PC-3 (cell line): Measurements from ENCODE around the gene PTPRN2. TPM values are rescaled to one million over a fixed set of nuclear protein-coding genes. Genes with fewer than 3 reads are reported as not detected.
"Not testable (repeated sequence)": the region's sequence is repeated elsewhere in the genome, so short reads cannot be mapped to it uniquely, and the experiment has no call there.

Experiments used
- ATAC-seq: fragments of 200-7000 bp; cut with Tn5 transposase; 2 replicates; pipeline ENCODE4 v1.9.1; 2020; ENCODE audit warnings: mild to moderate bottlenecking, moderate library complexity
- BruUV-seq: library from RNA; stranded (reverse); fragments of 400-500 nt; replicated peaks from 2 replicates; lab custom pipeline; 2021; lab: Mats Ljungman, UMichigan
- CTCF ChIA-PET: fragments of 300-600 bp; sonication (Branson Sonifier 250); formaldehyde crosslinking; loops from one replicate; lab custom pipeline; 2022; ENCODE audit warnings: antibody characterized with exemption; lab: Charles Lee
- POLR2A ChIA-PET: fragments of 300-600 bp; sonication (Branson Sonifier 250); formaldehyde crosslinking; loops from one replicate; lab custom pipeline; 2022; ENCODE audit warnings: antibody characterized with exemption; ENCODE audit not compliant: unreplicated experiment; lab: Charles Lee
- DNase-seq: peaks from one replicate; pipeline ENCODE4 v3.0.0-alpha.2; 2015
- H2AFZ ChIP-seq: fragments of 300-600 bp; sonication (generic); 2 replicates; pipeline ENCODE4 v1.6.0; 2016; ENCODE audit warnings: antibody characterized with exemption, low read length
- H3F3A ChIP-seq: fragments of 300-600 bp; sonication (generic); one replicate; pipeline ENCODE4 v1.6.0; 2017; ENCODE audit warnings: antibody characterized with exemption, low read length, control low read depth, mild to moderate bottlenecking; ENCODE audit not compliant: unreplicated experiment
- H3K27ac ChIP-seq: fragments of 300-600 bp; sonication (generic); 2 replicates; pipeline ENCODE4 v1.5.1; 2016; ENCODE audit warnings: mild to moderate bottlenecking, low read length
- H3K27me3 ChIP-seq: fragments of 300-600 bp; sonication (generic); 2 replicates; pipeline ENCODE4 v1.6.1; 2016; ENCODE audit warnings: low read length, mixed read lengths
- H3K36me3 ChIP-seq: fragments of 300-600 bp; sonication (generic); 2 replicates; pipeline ENCODE4 v1.6.1; 2016; ENCODE audit warnings: low read depth, mixed run types, low read length, mixed read lengths
- H3K4me1 ChIP-seq: fragments of 300-600 bp; sonication (generic); 2 replicates; pipeline ENCODE4 v1.5.1; 2016; ENCODE audit warnings: low read length; ENCODE audit not compliant: insufficient read depth
- H3K4me2 ChIP-seq: fragments of 300-600 bp; sonication (generic); 2 replicates; pipeline ENCODE4 v1.6.0; 2016; ENCODE audit warnings: low read length
- H3K4me3 ChIP-seq: fragments of 300-600 bp; sonication (generic); 2 replicates; pipeline ENCODE4 v1.5.1; 2016; ENCODE audit warnings: mild to moderate bottlenecking, low read length, mixed read lengths
- H3K79me2 ChIP-seq: fragments of 300-600 bp; sonication (generic); 2 replicates; pipeline ENCODE4 v1.6.1; 2017; ENCODE audit warnings: low read length, mixed read lengths
- H3K9ac ChIP-seq: fragments of 300-600 bp; sonication (generic); 2 replicates; pipeline ENCODE4 v1.6.0; 2016; ENCODE audit warnings: mild to moderate bottlenecking, low read length
- H3K9me2 ChIP-seq: fragments of 300-600 bp; sonication (generic); replicated peaks from 2 replicates; pipeline ENCODE4 v1.6.1; 2016; ENCODE audit warnings: mixed run types, low read length, mixed read lengths
- H3K9me3 ChIP-seq: fragments of 300-600 bp; sonication (generic); 2 replicates; pipeline ENCODE4 v1.6.1; 2016; ENCODE audit warnings: low read length, mixed read lengths
- H4K20me1 ChIP-seq: fragments of 300-600 bp; sonication (generic); 2 replicates; pipeline ENCODE4 v1.6.1; 2016; ENCODE audit warnings: low read length, mixed read lengths
- EZH2 ChIP-seq: fragments of 300-600 bp; sonication (generic); IDR thresholded peaks from one replicate; pipeline ENCODE4 v1.6.1; 2017; ENCODE audit warnings: antibody characterized with exemption, mild to moderate bottlenecking, low read length; ENCODE audit not compliant: unreplicated experiment
- EZH2phosphoT487 ChIP-seq: fragments of 300-600 bp; sonication (generic); IDR thresholded peaks from 2 replicates; pipeline ENCODE4 v1.6.1; 2018; ENCODE audit warnings: mild to moderate bottlenecking, antibody characterized with exemption, low read length, borderline replicate concordance
- intact Hi-C: fragments of 100-400 bp; cut with micrococcal nuclease; formaldehyde crosslinking; loops from 2 replicates; pipeline ENCODE4 v1.9.0; 2023
- total RNA-seq: library from RNA; depleted of rRNA; stranded (reverse); fragments of >200 nt; gene quantifications from 2 replicates; pipeline ENCODE4 v1.2.3, GENCODE V29; 2014
- TF ChIP-seq, protein P1 (sequence below): fragments of 300-600 bp; sonication (generic); conservative IDR thresholded peaks from 2 replicates; pipeline ENCODE4 v1.5.1; 2017; ENCODE audit warnings: antibody characterized with exemption, low read depth, mild to moderate bottlenecking, low read length

Gene PTPRN2
- total RNA-seq, 1 experiment from 2014 or later: 3.2 TPM

DNA sequence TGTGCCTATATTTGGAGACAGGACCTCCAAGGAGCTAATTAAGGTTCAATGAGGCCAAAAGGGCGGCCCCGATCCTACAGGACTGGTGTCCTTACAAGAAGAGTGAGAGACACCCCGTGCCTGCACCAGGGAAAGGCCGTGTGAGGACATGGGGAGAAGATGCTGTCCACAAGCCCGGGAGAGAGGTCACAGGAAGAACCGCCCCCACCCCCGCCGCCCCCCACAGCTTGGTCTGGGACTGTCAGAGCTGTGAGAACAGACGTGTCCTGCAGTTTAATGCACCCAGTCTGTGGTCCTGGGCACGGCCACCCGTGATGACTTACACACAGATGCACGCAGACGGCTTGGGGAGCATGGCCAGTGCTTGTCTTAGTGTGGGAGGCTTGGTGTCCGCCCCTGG is 851.3 kb downstream of the PTPRN2 start:
- Histone ChIP-seq H3K79me2 (no peaks in the 10 kb centered on the region), H3K9me3 (no peaks in the 10 kb centered on the region), H3K27ac (no peak overlapping the region), H2AFZ (no peak overlapping the region), H4K20me1 (no peaks in the 10 kb centered on the region), H3K27me3 (peaks cover 59% of the 10 kb centered on the region), H3K4me3 (no peak overlapping the region), H3K36me3 (no peaks in the 10 kb centered on the region), H3F3A (no peaks in the 10 kb centered on the region), H3K4me1 (no peaks in the 10 kb centered on the region), H3K9me2 (no peaks in the 10 kb centered on the region), H3K9ac (no peak overlapping the region), H3K4me2 (no peak overlapping the region)
- no TSS peak for BruUV-seq
- CTCF ChIA-PET: no interaction called here
- DNase-seq (no peak), ATAC-seq (no peak)
- intact Hi-C loops: no loop called here
- POLR2A ChIA-PET: no interaction called here
- TF ChIP-seq EZH2 (no peak), EZH2phosphoT487 (no peak)
- TF ChIP-seq, protein P1, sequence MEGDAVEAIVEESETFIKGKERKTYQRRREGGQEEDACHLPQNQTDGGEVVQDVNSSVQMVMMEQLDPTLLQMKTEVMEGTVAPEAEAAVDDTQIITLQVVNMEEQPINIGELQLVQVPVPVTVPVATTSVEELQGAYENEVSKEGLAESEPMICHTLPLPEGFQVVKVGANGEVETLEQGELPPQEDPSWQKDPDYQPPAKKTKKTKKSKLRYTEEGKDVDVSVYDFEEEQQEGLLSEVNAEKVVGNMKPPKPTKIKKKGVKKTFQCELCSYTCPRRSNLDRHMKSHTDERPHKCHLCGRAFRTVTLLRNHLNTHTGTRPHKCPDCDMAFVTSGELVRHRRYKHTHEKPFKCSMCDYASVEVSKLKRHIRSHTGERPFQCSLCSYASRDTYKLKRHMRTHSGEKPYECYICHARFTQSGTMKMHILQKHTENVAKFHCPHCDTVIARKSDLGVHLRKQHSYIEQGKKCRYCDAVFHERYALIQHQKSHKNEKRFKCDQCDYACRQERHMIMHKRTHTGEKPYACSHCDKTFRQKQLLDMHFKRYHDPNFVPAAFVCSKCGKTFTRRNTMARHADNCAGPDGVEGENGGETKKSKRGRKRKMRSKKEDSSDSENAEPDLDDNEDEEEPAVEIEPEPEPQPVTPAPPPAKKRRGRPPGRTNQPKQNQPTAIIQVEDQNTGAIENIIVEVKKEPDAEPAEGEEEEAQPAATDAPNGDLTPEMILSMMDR: no peak

DNA sequence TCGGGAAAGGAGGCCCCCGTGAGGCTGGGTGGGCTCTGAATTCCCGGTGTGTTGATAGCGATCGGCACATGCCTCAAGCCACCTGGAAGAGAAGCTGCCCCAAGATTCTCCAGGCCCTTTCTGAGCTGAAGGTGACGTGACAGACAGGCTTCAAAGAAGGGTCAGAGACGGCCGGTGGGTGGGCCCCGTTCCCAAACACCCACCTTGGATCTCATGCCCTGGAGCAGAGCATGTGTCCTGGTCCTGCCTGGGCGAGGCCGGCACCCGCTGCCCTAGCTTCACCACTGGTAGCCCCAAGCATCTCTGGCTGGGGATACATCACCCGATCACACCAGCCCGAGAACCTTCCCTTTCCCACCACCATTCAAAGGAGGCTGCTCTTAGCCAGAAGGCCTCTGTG is 851.8 kb downstream of the PTPRN2 start:
- H2AFZ ChIP-seq: no peak overlapping the region
- DNase-seq: no peak
- no peaks in the 10 kb centered on the region for H3K79me2 ChIP-seq
- CTCF ChIA-PET: no interaction called here
- no peak overlapping the region for H3K27ac ChIP-seq
- intact Hi-C loops: no loop called here
- H3K9ac ChIP-seq: no peak overlapping the region
- H3K36me3 ChIP-seq: no peaks in the 10 kb centered on the region
- no peaks in the 10 kb centered on the region for H3K9me3 ChIP-seq
- POLR2A ChIA-PET: no interaction called here
- peaks cover 53% of the 10 kb centered on the region for H3K27me3 ChIP-seq
- BruUV-seq: no TSS peak
- TF ChIP-seq EZH2phosphoT487 (no peak), EZH2 (no peak)
- TF ChIP-seq, protein P1: no peak
- no peak overlapping the region for H3K4me3 ChIP-seq
- H4K20me1 ChIP-seq: no peaks in the 10 kb centered on the region
- no peaks in the 10 kb centered on the region for H3K9me2 ChIP-seq
- ATAC-seq: no peak
- H3K4me2 ChIP-seq: no peak overlapping the region
- no peaks in the 10 kb centered on the region for H3F3A ChIP-seq
- H3K4me1 ChIP-seq: no peaks in the 10 kb centered on the region

DNA sequence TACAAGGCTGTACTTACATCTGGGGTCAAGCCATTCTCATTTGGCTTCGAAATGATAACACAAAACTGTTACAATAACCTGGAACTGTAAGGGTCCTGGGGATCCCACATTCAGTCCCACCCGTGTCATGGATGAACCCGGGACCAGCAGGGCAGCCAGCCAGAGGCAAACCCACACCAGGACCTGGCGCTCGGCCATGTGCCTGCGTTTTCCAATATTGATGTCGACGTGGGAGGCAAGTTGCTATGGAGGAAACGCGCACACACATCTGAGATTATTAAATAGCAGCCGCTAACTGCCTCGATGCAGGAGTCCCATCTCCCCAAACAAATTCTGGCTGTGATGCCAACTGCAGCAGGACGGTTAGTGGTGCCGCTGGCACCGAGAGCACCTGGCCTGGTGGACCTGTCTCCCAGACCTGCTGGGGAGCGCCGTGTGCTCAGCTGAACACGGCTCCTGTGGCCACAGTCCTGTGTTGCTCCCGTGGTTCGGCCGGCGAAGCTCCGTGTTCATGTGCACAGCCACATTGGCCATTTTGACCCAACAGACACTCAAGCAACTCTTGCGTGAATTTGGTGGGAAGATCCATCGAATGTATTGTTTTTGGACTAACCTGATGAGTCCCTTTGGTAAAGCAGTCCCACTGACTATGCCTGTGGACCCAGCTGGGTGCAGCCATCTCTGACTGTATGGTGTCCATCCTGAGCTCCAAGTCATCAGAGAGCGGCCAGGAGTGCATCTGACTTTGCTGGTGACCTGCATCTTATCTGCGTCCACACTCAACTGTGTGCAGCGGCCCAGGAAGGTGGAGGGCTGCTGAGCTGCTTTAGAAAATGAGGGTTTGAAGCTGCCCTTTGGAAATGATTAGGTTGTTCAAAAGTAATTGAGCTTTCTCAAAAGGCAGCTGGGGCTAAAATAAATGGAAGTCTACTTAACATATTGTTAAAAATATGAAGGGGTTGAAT is 852.7 kb downstream of the PTPRN2 start:
- no TSS peak for BruUV-seq
- peaks cover 45% of the 10 kb centered on the region for H3K27me3 ChIP-seq
- no peak overlapping the region for H3K4me3 ChIP-seq
- DNase-seq: no peak
- H3K9ac ChIP-seq: no peak overlapping the region
- no peaks in the 10 kb centered on the region for H3F3A ChIP-seq
- ATAC-seq: no peak
- no peaks in the 10 kb centered on the region for H3K9me3 ChIP-seq
- no peaks in the 10 kb centered on the region for H3K79me2 ChIP-seq
- H3K4me2 ChIP-seq: no peak overlapping the region
- H3K4me1 ChIP-seq: no peaks in the 10 kb centered on the region
- intact Hi-C loops: no loop called here
- no peak overlapping the region for H3K27ac ChIP-seq
- no peak for TF ChIP-seq EZH2
- TF ChIP-seq, protein P1: no peak
- no peak for TF ChIP-seq EZH2phosphoT487
- ChIA-PET CTCF (no interaction called here), POLR2A (no interaction called here)
- no peaks in the 10 kb centered on the region for H3K9me2 ChIP-seq
- no peaks in the 10 kb centered on the region for H3K36me3 ChIP-seq
- no peaks in the 10 kb centered on the region for H4K20me1 ChIP-seq
- no peak overlapping the region for H2AFZ ChIP-seq

DNA sequence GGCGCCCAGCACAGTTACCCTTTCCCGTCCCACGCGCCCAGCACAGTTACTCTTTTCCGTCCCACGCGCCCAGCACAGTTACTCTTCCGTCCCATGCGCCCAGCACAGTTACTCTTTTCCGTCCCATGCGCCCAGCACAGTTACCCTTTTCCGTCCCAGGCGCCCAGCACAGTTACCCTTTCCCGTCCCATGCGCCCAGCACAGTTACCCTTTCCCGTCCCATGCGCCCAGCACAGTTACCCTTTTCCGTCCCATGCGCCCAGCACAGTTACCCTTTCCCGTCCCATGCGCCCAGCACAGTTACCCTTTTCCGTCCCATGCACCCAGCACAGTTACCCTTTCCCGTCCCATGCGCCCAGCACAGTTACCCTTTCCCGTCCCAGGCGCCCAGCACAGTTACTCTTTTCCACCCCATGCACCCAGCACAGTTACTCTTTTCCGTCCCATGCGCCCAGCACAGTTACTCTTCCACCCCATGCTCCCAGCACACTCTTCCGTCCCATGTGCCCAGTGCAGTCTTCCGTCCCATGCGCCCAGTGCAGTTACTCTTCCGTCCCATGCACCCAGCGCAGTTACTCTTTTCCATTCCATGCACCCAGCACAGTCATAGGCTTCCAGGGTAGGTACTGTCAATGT is 853.7 kb downstream of the PTPRN2 start:
- DNase-seq, H4K20me1 ChIP-seq, H3K4me3 ChIP-seq, BruUV-seq, H3F3A ChIP-seq, H3K36me3 ChIP-seq, H3K79me2 ChIP-seq, CTCF ChIA-PET, H3K27ac ChIP-seq, POLR2A ChIA-PET, H2AFZ ChIP-seq, H3K4me2 ChIP-seq, ATAC-seq, H3K4me1 ChIP-seq, H3K9me3 ChIP-seq, intact Hi-C loops, H3K9ac ChIP-seq, H3K9me2 ChIP-seq: not testable (repeated sequence)
- peaks cover 38% of the 10 kb centered on the region for H3K27me3 ChIP-seq
